HG03039 (cell line): ENCODE data around the gene SLC39A7.

ENCODE experiments used
- ATAC-seq: cut with Tn5 transposase; IDR thresholded peaks from one replicate; pipeline ENCODE4 v1.9.1; 2021; ENCODE audit warnings: mild to moderate bottlenecking, moderate library complexity; ENCODE audit not compliant: unreplicated experiment

The SLC39A7 gene

GRCh38 chr6:33200219-33201146 is at the start of gene SLC39A7, which contains the start of gene RXRB:
Gene SLC39A7, plus strand, starts transcription at chr6:33200867. Its CDS starts 379 bp downstream, at chr6:33201246.
Gene RXRB, minus strand, starts transcription at chr6:33200665. Its CDS starts 189 bp downstream, at chr6:33200476.
- ATAC-seq, result peak; percentile 44

GRCh38 chr6:33151050-33151449 is 49.6 kb upstream of the SLC39A7 start:
- ATAC-seq, result no peak

GRCh38 chr6:33154349-33154748 is 46.3 kb upstream of the SLC39A7 start:
- no peak for ATAC-seq

- ATAC-seq, result no peak
These were observed 44.1 kb upstream of the SLC39A7 start for GRCh38 chr6:33156561-33156960.

GRCh38 chr6:33156964-33157363 is 43.7 kb upstream of the SLC39A7 start:
- ATAC-seq, result no peak

GRCh38 chr6:33160096-33160495 is 40.6 kb upstream of the SLC39A7 start:
- ATAC-seq, result no peak

GRCh38 chr6:33160728-33161344 is 39.8 kb upstream of the SLC39A7 start:
- no peak for ATAC-seq

GRCh38 chr6:33161354-33162331 is 39.0 kb upstream of the SLC39A7 start:
- no peak for ATAC-seq

GRCh38 chr6:33163540-33163939 is 37.1 kb upstream of the SLC39A7 start:
- no peak for ATAC-seq

GRCh38 chr6:33164176-33164575 is 36.5 kb upstream of the SLC39A7 start:
- no peak for ATAC-seq

- ATAC-seq, result no peak
These were observed 35.8 kb upstream of the SLC39A7 start for GRCh38 chr6:33164665-33165373.

GRCh38 chr6:33165581-33166258 is 34.9 kb upstream of the SLC39A7 start:
- no peak for ATAC-seq

GRCh38 chr6:33166363-33166762 is 34.3 kb upstream of the SLC39A7 start:
- no peak for ATAC-seq

GRCh38 chr6:33166811-33167210 is 33.9 kb upstream of the SLC39A7 start:
- no peak for ATAC-seq

GRCh38 chr6:33167374-33168283 is 33.0 kb upstream of the SLC39A7 start:
- no peak for ATAC-seq

- no peak for ATAC-seq
These were observed 32.4 kb upstream of the SLC39A7 start for GRCh38 chr6:33168284-33168601.

GRCh38 chr6:33168639-33169038 is 32.0 kb upstream of the SLC39A7 start:
- no peak for ATAC-seq

- ATAC-seq, result no peak
These were observed 31.1 kb upstream of the SLC39A7 start for GRCh38 chr6:33169291-33170175.
